Ishikawa (cell line): ENCODE results near the gene UBE2QL1.

ENCODE experiments used
- CEBPB ChIP-seq: IDR thresholded peaks from 2 replicates; pipeline ENCODE4 v1.6.1; 2012
- CREB1 ChIP-seq: IDR thresholded peaks from 2 replicates; pipeline ENCODE4 v1.6.1; 2012; ENCODE audit warnings: low read depth
- EGR1 ChIP-seq: IDR thresholded peaks from 2 replicates; pipeline ENCODE4 v1.6.1; 2012
- EP300 ChIP-seq: IDR thresholded peaks from 2 replicates; pipeline ENCODE4 v1.6.1; 2012; ENCODE audit warnings: borderline replicate concordance
- FOXM1 ChIP-seq: IDR thresholded peaks from 2 replicates; pipeline ENCODE4 v1.6.1; 2012; ENCODE audit warnings: low read depth, borderline replicate concordance
- NFIC ChIP-seq: IDR thresholded peaks from 2 replicates; pipeline ENCODE4 v1.6.1; 2012
- RAD21 ChIP-seq: IDR thresholded peaks from 2 replicates; pipeline ENCODE4 v1.6.1; 2012; ENCODE audit warnings: low read depth
- TAF1 ChIP-seq: IDR thresholded peaks from 2 replicates; pipeline ENCODE4 v1.6.1; 2012; ENCODE audit warnings: low read depth, mild to moderate bottlenecking
- TCF12 ChIP-seq: IDR thresholded peaks from 2 replicates; pipeline ENCODE4 v1.6.1; 2012; ENCODE audit warnings: low read depth
- TEAD4 ChIP-seq: IDR thresholded peaks from 2 replicates; pipeline ENCODE4 v1.6.1; 2012
- YY1 ChIP-seq: IDR thresholded peaks from 2 replicates; pipeline ENCODE4 v1.6.1; 2012; ENCODE audit warnings: low read depth
- ZBTB7A ChIP-seq: IDR thresholded peaks from 2 replicates; pipeline ENCODE4 v1.6.1; 2012; ENCODE audit warnings: low read depth
- TF ChIP-seq, protein P1 (sequence below): IDR thresholded peaks from 2 replicates; pipeline ENCODE4 v1.6.1; 2012
- TF ChIP-seq, protein P2 (sequence below): IDR thresholded peaks from 2 replicates; pipeline ENCODE4 v1.6.1; 2012
- TF ChIP-seq, protein P3 (sequence below): IDR thresholded peaks from 2 replicates; pipeline ENCODE4 v1.6.1; 2012; ENCODE audit warnings: low read depth, mild to moderate bottlenecking

The UBE2QL1 gene

GRCh38 chr5:6540111-6540827 lies 91.6 kb downstream of the UBE2QL1 start:
- TF ChIP-seq NFIC (no peak), CEBPB (no peak), FOXM1 (no peak), YY1 (no peak), EGR1 (no peak), TEAD4 (no peak), TCF12 (no peak), RAD21 (no peak), CREB1 (no peak), EP300 (no peak), ZBTB7A (no peak), TAF1 (no peak)
- TF ChIP-seq, protein P1, sequence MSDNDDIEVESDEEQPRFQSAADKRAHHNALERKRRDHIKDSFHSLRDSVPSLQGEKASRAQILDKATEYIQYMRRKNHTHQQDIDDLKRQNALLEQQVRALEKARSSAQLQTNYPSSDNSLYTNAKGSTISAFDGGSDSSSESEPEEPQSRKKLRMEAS: no peak
- TF ChIP-seq, protein P2, sequence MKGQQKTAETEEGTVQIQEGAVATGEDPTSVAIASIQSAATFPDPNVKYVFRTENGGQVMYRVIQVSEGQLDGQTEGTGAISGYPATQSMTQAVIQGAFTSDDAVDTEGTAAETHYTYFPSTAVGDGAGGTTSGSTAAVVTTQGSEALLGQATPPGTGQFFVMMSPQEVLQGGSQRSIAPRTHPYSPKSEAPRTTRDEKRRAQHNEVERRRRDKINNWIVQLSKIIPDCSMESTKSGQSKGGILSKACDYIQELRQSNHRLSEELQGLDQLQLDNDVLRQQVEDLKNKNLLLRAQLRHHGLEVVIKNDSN: no peak
- TF ChIP-seq, protein P3, sequence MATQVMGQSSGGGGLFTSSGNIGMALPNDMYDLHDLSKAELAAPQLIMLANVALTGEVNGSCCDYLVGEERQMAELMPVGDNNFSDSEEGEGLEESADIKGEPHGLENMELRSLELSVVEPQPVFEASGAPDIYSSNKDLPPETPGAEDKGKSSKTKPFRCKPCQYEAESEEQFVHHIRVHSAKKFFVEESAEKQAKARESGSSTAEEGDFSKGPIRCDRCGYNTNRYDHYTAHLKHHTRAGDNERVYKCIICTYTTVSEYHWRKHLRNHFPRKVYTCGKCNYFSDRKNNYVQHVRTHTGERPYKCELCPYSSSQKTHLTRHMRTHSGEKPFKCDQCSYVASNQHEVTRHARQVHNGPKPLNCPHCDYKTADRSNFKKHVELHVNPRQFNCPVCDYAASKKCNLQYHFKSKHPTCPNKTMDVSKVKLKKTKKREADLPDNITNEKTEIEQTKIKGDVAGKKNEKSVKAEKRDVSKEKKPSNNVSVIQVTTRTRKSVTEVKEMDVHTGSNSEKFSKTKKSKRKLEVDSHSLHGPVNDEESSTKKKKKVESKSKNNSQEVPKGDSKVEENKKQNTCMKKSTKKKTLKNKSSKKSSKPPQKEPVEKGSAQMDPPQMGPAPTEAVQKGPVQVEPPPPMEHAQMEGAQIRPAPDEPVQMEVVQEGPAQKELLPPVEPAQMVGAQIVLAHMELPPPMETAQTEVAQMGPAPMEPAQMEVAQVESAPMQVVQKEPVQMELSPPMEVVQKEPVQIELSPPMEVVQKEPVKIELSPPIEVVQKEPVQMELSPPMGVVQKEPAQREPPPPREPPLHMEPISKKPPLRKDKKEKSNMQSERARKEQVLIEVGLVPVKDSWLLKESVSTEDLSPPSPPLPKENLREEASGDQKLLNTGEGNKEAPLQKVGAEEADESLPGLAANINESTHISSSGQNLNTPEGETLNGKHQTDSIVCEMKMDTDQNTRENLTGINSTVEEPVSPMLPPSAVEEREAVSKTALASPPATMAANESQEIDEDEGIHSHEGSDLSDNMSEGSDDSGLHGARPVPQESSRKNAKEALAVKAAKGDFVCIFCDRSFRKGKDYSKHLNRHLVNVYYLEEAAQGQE: no peak

- TF ChIP-seq TAF1 (no peak), FOXM1 (no peak), YY1 (no peak), NFIC (no peak), EP300 (no peak), RAD21 (no peak), CEBPB (no peak), ZBTB7A (no peak)
- TF ChIP-seq, protein P2: no peak
These were observed 92.8 kb downstream of the UBE2QL1 start for GRCh38 chr5:6541256-6542013.

- TF ChIP-seq RAD21 (no peak), EGR1 (no peak), TCF12 (no peak), YY1 (no peak), TEAD4 (no peak), ZBTB7A (no peak), CEBPB (no peak)
- TF ChIP-seq, protein P2: no peak
These were observed 94.0 kb downstream of the UBE2QL1 start for GRCh38 chr5:6542421-6543345.

DNA sequence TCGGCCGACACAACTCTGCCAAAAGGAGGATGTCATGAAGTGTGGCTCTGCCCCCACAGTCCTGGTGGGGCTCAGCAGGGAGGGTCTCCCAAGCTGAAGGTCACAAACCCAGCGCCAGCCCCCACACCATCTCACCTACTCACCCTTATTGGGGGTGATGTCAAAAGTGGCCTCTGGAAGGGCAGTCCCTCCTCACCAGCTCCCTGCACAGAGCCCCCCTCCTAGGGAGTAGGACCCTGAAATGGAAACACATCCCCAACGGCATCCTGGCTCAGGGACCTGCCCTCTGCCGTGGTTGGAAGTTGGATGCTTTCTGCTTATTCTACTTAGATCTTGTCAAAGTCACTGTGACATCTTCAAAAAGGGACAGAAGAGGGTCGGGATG lies 94.7 kb downstream of the UBE2QL1 start:
- TF ChIP-seq EP300 (no peak), CREB1 (no peak), NFIC (no peak), TAF1 (no peak), YY1 (no peak), CEBPB (no peak), FOXM1 (no peak), RAD21 (no peak), TCF12 (no peak), ZBTB7A (no peak), TEAD4 (no peak), EGR1 (no peak)
- TF ChIP-seq, protein P3: no peak
- TF ChIP-seq, protein P1: no peak
- TF ChIP-seq, protein P2: no peak
